ENCODE data around the gene POU6F2.
"Not testable (repeated sequence)": the region's sequence is repeated elsewhere in the genome, so short reads cannot be mapped to it uniquely, and the experiment has no call there.

POU6F2 gene

DNA sequence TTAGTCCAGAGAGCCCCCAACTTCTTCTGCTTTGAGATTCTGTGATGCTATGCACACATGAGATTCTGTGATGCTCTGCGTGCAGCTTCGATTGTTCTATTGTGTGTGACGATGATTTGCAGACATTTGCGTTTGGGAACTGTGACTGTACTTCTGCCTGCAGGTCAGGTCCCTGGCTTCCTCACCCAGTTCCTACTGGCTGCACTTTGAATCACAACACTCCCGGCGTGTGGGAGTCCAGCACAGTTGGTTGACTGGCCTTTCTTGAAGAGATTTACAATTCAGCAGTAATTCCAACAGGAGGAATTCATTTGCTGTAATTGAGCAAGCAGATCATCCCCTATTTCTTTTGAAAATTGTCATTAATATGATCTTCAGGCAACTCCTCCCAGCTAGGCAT is 336.3 kb downstream of the POU6F2 start:
- no peak for DNase-seq

- no peak for DNase-seq
Measured at GRCh38 chr7:39317107-39317506, 339.4 kb downstream of the POU6F2 start.

DNA sequence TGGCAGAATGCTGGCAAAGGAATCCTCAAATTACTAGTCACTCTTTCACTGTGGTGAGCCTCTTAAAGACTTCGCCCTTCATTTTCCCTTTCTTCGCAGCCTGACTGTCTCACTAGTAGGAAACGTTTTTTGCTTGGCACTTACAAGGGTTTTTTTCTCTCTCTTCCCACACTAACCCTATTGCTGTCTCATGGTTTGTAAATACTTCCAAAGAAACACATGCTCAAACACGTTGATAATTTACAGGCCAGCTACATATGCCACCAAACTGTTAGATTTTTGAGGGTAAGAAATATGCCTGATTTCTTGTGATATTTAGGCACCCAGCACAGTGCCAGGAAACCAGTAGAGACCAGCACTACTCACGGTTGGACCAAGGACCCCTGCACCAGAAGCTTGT is 340.2 kb downstream of the POU6F2 start:
- no peak for DNase-seq

- DNase-seq: no peak
Measured at GRCh38 chr7:39321245-39321644, 343.5 kb downstream of the POU6F2 start.

- no peak for DNase-seq
Measured at GRCh38 chr7:39321909-39322498, 344.3 kb downstream of the POU6F2 start.

DNA sequence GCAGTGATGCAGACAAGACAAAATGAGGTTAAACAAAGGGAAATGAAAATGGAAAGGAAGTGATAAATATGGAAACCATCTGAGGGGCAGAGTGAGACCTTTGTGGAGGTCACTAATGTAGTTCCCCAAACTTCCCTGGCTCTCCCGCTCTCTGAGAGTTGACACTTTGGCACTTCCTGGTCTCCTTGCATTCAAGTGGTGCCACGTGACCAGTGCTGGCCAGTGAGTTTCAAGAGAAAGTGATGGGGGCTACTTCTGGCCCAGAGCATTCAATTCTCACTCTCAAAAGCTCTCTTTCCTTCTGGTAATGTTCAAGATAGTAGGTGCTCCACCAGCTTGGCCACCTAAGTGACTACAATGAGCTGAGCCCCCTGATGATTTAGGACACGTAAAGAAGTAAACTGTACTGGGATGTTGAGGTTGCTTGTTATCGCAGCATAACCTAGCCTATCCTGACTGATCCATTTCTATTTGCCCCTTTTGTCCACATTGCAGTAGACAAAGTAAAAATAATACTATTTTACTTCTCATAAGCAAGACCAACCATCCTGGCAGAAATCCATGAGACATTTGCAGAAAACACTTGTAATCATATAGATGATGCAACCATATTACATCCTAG is 346.5 kb downstream of the POU6F2 start:
- DNase-seq: no peak

DNA sequence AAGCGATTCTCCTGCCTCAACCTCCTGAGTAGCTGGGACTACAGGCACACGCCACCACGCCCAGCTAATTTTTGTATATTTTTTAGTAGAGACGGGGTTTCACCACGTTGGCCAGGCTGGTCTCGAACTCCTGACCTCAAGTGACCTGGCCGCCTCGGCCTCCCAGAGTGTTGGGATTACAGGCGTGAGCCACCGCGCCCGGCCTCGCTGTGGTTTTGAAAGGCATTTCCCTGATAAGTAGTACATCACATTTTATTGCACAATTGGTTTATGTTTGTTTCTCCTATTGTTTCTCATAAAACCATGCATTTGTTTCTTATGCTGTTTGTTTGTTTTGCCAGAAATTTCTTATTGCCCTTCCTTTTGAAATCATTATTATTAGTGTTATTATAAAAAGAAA is 353.9 kb downstream of the POU6F2 start:
- DNase-seq: not testable (repeated sequence)

- DNase-seq: no peak
Measured at GRCh38 chr7:39332142-39332541, 354.4 kb downstream of the POU6F2 start.

DNA sequence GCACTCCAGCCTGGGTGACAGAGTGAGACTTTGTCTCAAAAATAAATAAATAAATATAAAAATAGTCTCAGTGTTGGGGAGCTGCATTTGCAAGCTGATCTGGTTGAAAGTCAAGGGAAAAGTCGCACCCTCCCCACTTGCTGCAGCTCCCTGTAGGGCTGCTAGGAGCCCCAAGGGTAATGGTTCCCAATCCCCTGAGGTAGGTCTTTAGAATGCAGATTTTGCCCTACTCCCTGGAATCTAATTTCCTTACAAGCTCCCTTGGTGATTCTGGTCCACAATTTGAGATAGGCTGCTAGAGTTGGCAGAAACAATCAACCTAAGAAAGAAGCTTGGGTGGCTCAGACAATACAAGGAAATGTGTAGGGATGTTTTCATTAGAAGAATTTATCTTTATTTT is 356.0 kb downstream of the POU6F2 start:
- DNase-seq: no peak

- no peak for DNase-seq
Measured at GRCh38 chr7:39336442-39336841, 358.7 kb downstream of the POU6F2 start.

GRCh38 chr7:39338716-39339115 is 361.0 kb downstream of the POU6F2 start:
- DNase-seq: no peak

DNA sequence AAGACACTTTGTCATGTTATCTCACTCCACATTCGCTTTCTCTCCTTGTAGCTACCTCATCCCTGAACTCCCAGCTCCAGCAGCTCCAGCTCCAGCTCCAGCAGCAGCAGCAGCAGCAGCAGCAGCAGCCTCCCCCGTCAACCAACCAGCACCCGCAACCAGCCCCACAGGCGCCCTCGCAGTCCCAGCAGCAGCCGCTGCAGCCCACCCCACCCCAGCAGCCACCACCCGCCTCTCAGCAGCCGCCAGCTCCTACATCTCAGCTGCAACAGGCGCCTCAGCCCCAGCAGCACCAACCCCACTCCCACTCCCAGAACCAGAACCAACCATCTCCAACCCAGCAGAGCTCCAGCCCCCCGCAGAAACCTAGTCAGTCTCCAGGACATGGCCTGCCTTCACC is 361.9 kb downstream of the POU6F2 start:
- no peak for DNase-seq

GRCh38 chr7:39341083-39341482 is 363.4 kb downstream of the POU6F2 start:
- DNase-seq: no peak

DNA sequence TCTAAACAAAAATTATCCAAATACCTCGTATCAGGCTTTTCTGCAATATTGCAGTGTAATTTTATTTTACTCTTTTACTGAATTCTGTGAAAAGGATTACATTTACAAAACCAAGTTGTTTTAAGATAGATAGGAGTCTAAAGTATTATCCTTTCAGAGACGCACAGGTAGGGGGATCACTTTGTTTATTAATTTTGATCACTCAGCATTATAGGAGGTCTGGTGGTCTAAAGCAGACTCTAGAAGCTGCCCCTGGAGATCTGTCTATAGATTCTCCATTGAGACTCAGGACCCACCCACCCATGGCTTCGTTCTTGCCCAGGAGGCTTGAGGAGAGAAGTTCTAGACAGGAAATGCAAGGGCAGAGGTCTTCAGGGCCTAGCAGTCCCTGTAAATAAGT is 365.1 kb downstream of the POU6F2 start:
- DNase-seq: no peak

DNA sequence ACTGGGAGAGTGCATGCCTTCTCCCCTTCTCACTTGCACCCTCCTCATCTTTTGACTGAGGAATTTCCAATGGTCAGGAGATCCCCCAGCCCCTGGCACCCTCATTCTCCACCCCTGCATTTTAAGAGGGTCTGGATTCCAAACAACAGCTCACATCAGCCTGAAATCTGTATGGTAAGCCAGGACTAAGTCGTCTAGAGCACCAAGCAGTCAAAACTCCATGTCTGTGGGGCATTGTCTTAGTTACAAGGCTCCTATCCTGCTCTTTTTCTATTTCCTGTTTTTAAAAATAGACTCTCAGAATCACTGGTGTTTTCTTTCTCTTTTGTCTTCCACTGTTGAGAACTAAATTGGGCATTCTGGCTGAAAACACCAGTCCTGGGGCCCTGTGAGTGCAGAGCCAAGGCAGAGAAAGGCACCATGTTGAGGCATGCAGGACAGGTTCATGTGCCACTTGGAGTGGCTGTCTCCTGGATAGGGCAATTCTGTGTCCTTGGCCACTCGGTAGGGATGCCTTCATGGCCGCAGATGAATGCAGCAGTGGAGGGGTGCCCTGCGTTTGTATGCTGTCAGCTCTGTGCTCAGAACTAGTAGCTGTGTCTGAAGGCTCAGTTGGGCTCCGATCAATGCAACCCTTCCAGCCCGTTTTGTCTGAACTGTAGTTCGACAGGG is 371.9 kb downstream of the POU6F2 start:
- DNase-seq: no peak

DNA sequence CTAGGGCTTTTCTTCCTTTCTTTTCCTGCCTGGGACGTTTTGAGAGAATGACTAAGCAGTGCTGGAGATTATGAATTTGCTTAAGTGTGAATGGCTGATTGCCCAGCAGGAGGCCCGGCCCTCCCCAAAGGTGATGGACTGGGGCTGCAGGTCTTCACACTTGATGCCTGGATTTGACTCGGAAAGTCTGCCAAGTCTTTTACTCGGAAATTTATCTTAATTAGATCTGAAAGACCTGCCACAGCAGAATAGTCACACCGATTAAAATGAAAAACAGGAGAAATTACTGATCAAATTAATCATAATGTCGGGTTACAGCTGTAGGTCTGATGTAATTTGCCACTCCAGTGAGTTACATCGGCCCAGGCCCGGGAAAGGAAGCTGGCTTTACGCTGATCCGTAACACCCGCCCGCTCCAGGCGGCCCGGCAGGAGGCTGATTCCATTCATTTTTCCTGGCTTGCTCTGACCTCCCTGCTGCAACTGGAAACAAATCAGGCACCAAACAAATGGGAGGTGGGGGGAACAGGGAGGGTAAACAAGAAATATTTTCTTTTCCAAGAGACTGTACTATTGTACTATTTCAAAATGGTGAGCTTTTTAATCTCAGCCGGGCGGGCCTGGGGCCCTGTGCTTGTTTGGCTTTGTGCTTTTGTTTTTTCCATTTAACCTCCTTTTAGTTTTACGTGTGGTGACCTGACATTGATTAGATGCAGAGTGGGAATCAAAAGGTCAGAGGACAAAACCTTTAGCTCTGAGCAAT is 376.1 kb downstream of the POU6F2 start:
- DNase-seq: no peak

DNA sequence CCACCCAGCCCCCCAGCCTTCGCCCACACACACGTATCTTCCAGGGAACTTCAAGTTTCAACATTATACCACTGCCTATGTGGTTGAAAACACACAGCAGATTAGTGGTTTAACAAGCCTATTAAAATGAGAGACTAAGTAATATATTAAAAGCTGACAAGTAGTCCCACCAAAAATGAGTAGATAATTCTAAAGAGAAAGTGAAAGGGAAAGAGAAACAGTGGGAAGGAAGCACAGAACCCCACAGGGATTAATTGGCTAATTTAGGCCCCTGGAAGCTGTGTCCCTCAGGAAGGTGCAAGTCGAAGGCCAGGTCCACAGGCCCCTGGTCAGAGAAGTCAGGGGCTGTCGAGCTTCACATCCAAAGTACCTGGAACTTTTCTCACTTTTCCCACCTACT is 378.0 kb downstream of the POU6F2 start:
- no peak for DNase-seq

DNA sequence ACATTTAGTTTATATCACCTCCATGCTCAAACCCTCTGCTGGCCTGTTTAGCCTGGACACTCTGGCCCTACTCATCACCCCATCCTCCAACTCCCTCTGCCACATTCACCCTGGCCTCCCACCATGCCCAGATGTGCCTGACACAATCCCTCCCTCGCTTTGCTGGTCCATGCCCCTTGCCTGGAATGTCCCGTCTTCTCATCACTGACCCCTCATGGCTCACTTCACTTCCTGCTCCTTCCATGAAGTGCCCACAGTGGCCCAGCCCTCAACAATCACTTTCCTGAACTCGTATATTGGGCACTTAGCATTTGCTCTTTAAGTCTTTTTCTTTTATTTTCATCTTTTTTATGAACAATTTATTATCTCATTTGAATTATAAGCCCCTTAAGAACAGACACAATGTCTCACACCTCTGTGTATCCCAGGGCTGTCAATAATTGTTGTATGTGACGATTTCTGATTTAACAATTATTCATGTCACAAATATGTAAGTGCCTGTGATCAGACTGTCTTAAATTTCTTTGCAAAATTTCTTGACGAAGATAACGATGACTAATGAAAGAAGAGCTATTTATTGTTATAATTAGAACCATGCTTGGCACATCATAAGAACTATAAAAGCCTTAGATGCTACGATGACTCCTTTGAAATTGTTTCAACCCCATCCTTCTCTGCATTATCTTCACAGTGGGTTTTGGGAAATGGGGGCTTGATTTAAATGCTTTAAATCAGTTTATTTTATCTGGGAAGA is 378.6 kb downstream of the POU6F2 start:
- DNase-seq: no peak

GRCh38 chr7:39357648-39358047 is 379.9 kb downstream of the POU6F2 start:
- DNase-seq: no peak

- DNase-seq: no peak
Measured at GRCh38 chr7:39360038-39360437, 382.3 kb downstream of the POU6F2 start.

DNA sequence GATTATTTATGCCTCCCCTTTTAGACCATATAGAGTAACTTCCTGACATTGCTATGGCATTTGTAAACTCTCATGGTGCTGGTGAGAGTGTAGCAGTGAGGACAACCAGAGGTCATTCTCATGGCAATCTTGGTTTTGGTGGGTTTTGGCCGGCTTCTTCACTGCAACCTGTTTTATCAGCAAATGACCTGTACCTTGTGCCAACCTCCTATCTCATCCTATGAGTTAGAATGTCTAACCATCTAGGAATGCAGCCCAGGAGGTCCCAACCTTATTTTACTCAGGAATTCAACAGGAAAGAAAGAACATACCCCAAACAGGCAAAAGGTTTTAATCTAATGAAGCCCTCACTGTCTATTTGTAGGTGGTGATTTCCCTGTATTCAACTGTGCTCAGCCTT is 383.1 kb downstream of the POU6F2 start:
- no peak for DNase-seq

- DNase-seq: no peak
Measured at GRCh38 chr7:39365751-39366295, 388.1 kb downstream of the POU6F2 start.

DNA sequence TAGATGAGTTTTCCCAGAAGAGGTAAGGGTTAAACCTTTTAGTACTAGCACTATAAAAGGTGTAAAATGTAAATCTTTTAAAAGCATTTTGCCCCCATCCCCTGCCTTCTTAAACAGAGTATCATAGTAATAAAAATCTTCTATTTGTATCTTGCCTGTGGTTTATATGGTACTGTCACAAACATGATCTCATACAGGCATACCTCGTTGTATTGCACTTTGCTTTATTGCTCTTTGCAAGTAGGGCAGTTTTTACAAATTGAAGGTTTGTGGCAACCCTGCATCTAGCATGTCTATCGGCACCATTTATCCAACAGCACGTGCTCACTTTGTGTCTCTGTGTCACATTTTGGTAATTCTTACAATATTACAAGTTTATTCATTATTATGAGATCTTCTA is 389.7 kb downstream of the POU6F2 start:
- DNase-seq: no peak

Data from activated CD4-positive, CD25-positive, alpha-beta regulatory T cell treated with anti-CD3 and anti-CD28 coated beads, Interleukin-2, amount 50 U/mL, for 72 hours (primary cell).